ENCODE results near the gene ADK.

DNA sequence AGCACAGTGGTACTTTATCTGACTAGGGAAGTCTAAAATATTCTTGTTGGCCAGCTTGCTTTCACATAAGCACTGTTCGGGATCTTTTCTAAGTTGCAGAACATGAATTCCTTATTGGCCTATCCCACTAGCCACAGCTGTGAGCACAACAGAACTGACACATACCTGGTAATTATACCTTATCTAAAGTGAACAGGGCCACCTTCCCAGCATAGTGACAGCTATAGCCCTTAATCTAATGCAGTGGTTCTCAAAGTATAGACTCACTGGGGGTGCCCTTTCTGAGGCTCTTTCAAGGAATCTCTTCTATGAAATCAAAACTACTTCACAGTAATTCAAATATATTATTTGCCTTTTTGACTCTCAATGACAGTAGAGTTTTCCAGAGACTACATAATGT, 490.6 kb downstream of the ADK start:
- TF ChIP-seq, protein P1, sequence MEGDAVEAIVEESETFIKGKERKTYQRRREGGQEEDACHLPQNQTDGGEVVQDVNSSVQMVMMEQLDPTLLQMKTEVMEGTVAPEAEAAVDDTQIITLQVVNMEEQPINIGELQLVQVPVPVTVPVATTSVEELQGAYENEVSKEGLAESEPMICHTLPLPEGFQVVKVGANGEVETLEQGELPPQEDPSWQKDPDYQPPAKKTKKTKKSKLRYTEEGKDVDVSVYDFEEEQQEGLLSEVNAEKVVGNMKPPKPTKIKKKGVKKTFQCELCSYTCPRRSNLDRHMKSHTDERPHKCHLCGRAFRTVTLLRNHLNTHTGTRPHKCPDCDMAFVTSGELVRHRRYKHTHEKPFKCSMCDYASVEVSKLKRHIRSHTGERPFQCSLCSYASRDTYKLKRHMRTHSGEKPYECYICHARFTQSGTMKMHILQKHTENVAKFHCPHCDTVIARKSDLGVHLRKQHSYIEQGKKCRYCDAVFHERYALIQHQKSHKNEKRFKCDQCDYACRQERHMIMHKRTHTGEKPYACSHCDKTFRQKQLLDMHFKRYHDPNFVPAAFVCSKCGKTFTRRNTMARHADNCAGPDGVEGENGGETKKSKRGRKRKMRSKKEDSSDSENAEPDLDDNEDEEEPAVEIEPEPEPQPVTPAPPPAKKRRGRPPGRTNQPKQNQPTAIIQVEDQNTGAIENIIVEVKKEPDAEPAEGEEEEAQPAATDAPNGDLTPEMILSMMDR (IDR thresholded peaks at IDR 0.05), result no peak
- no peak for TF ChIP-seq POLR2A (IDR thresholded peaks at IDR 0.05)

Measured in lower leg skin (tissue), 3 donors.